ENCODE results near the gene RAPGEF6.

The RAPGEF6 gene

GRCh38 chr5:131466171-131466766 is 168.8 kb downstream of the RAPGEF6 start:
- peaks cover 2% of the 10 kb centered on the region; the same call in 1 of the 2 replicates for H3K36me3 ChIP-seq (ENCODE audit: control insufficient read depth, insufficient read depth, low read length)

GRCh38 chr5:131463656-131464055 is 171.4 kb downstream of the RAPGEF6 start:
- no peaks in the 10 kb centered on the region for H3K27me3 ChIP-seq (replicated peaks; ENCODE audit: control insufficient read depth, insufficient read depth, low read length)
- TF ChIP-seq CTCF (IDR thresholded peaks at IDR 0.05; ENCODE audit: insufficient read depth, low read length, poor library complexity, severe bottlenecking): no peak
- no peak for DNase-seq (ENCODE audit: extremely low read depth, insufficient read length)
- no peak overlapping the region for H3K4me3 ChIP-seq (replicated peaks; ENCODE audit: low read depth, low read length)
- peaks cover 2% of the 10 kb centered on the region; the same call in 1 of the 2 replicates for H3K36me3 ChIP-seq (ENCODE audit: control insufficient read depth, insufficient read depth, low read length)

More at GRCh38 chr5:131466171-131466766, 168.8 kb downstream of the RAPGEF6 start:
- TF ChIP-seq CTCF (IDR thresholded peaks at IDR 0.05; ENCODE audit: insufficient read depth, low read length, poor library complexity, severe bottlenecking): no peak
- Histone ChIP-seq H3K4me3 (replicated peaks; ENCODE audit: low read depth, low read length) (no peak overlapping the region), H3K27me3 (replicated peaks; ENCODE audit: control insufficient read depth, insufficient read depth, low read length) (no peaks in the 10 kb centered on the region)
- DNase-seq (ENCODE audit: extremely low read depth, insufficient read length): no peak

- H3K4me3 ChIP-seq (replicated peaks; ENCODE audit: low read depth, low read length): no peak overlapping the region
- peaks cover 2% of the 10 kb centered on the region; the same call in 1 of the 2 replicates for H3K36me3 ChIP-seq (ENCODE audit: control insufficient read depth, insufficient read depth, low read length)
- DNase-seq (ENCODE audit: extremely low read depth, insufficient read length): no peak
- no peaks in the 10 kb centered on the region for H3K27me3 ChIP-seq (replicated peaks; ENCODE audit: control insufficient read depth, insufficient read depth, low read length)
- TF ChIP-seq CTCF (IDR thresholded peaks at IDR 0.05; ENCODE audit: insufficient read depth, low read length, poor library complexity, severe bottlenecking): no peak
Observed at GRCh38 chr5:131462454-131462853, 172.6 kb downstream of the RAPGEF6 start.

GRCh38 chr5:131461742-131462141 is 173.3 kb downstream of the RAPGEF6 start:
- H3K4me3 ChIP-seq (replicated peaks; ENCODE audit: low read depth, low read length): no peak overlapping the region
- DNase-seq (ENCODE audit: extremely low read depth, insufficient read length): no peak
- H3K36me3 ChIP-seq (ENCODE audit: control insufficient read depth, insufficient read depth, low read length): peaks cover 2% of the 10 kb centered on the region; the same call in 1 of the 2 replicates
- TF ChIP-seq CTCF (IDR thresholded peaks at IDR 0.05; ENCODE audit: insufficient read depth, low read length, poor library complexity, severe bottlenecking): no peak
- no peaks in the 10 kb centered on the region for H3K27me3 ChIP-seq (replicated peaks; ENCODE audit: control insufficient read depth, insufficient read depth, low read length)

- TF ChIP-seq CTCF (IDR thresholded peaks at IDR 0.05; ENCODE audit: insufficient read depth, low read length, poor library complexity, severe bottlenecking): no peak
- no peak for DNase-seq (ENCODE audit: extremely low read depth, insufficient read length)
- no peak overlapping the region for H3K4me3 ChIP-seq (replicated peaks; ENCODE audit: low read depth, low read length)
- H3K27me3 ChIP-seq (replicated peaks; ENCODE audit: control insufficient read depth, insufficient read depth, low read length): no peaks in the 10 kb centered on the region
- no peaks in the 10 kb centered on the region for H3K36me3 ChIP-seq (ENCODE audit: control insufficient read depth, insufficient read depth, low read length)
Observed at GRCh38 chr5:131460867-131461572, 174.0 kb downstream of the RAPGEF6 start.
